ENCODE results near the gene CD99L2. TPM values are rescaled to one million over a fixed set of nuclear protein-coding genes. Genes with fewer than 3 reads are reported as not detected.

Gene CD99L2
- total RNA-seq, 1 experiment from 2014 or later = 9.4 TPM

- H3K4me3 Mint-ChIP-seq = no peak overlapping the region
- H3K9me3 Mint-ChIP-seq = peaks cover 4% of the 10 kb centered on the region; the same call in 1 of the 2 replicates
- no peak overlapping the region for H3K27ac Mint-ChIP-seq
- ChIA-PET CTCF (no interaction called here), POLR2A (no interaction called here)
- TF ChIP-seq ZNF396 (CRISPR knock-in tag; IDR thresholded peaks at IDR 0.05; ENCODE audit: borderline replicate concordance) (no peak), ZNF138 (CRISPR knock-in tag; conservative IDR thresholded peaks at IDR 0.05) (no peak), ZNF263 (CRISPR knock-in tag; IDR thresholded peaks at IDR 0.05; ENCODE audit: low read depth) (no peak), ZNF423 (CRISPR knock-in tag; IDR thresholded peaks at IDR 0.05) (no peak), FOXP4 (CRISPR knock-in tag; IDR thresholded peaks at IDR 0.05) (no peak), ZNF317 (CRISPR knock-in tag; IDR thresholded peaks at IDR 0.05; ENCODE audit: borderline replicate concordance, low read depth) (no peak), ATF6 (CRISPR knock-in tag; IDR thresholded peaks at IDR 0.05) (no peak), SMAD4 (CRISPR knock-in tag; IDR thresholded peaks at IDR 0.05) (no peak), AFF4 (CRISPR knock-in tag; IDR thresholded peaks at IDR 0.05; ENCODE audit: borderline replicate concordance) (no peak)
- H3K4me1 Mint-ChIP-seq = peaks cover 3% of the 10 kb centered on the region
- H3K27me3 Mint-ChIP-seq (ENCODE audit: low read depth) = no peaks in the 10 kb centered on the region
- DNase-seq (ENCODE audit: low spot score) = no peak
- peaks cover 12% of the 10 kb centered on the region for H3K36me3 Mint-ChIP-seq
- no peak for ATAC-seq
Observed at GRCh38 chrX:150863191-150863590, 35.3 kb downstream of the CD99L2 start.

- POLR2A ChIA-PET = no interaction called here
- CTCF ChIA-PET = interaction anchor here (0.6 kb wide), 1 partner anchor 224 kb away, joined by 3 read pairs; no protein-coding TSS in a partner anchor
- Mint-ChIP-seq H3K4me1 (peaks cover 7% of the 10 kb centered on the region; the same call in 1 of the 2 replicates), H3K27me3 (ENCODE audit: low read depth) (no peaks in the 10 kb centered on the region), H3K36me3 (peaks cover 10% of the 10 kb centered on the region), H3K9me3 (peaks cover 15% of the 10 kb centered on the region), H3K27ac (no peak overlapping the region; the same call in 1 of the 2 replicates), H3K4me3 (no peak overlapping the region)
- TF ChIP-seq ZNF671 (CRISPR knock-in tag; IDR thresholded peaks at IDR 0.05) = no peak
- TF ChIP-seq PRDM15 (CRISPR knock-in tag; IDR thresholded peaks at IDR 0.05) = no peak
- DNase-seq (ENCODE audit: low spot score) (no peak), ATAC-seq (no peak)
Observed at GRCh38 chrX:150857453-150857852, 41.0 kb downstream of the CD99L2 start.
